Gastrocnemius medialis (tissue), 4 donors: ENCODE data around the gene RCVRN. TPM values are rescaled to one million over a fixed set of nuclear protein-coding genes. Genes with fewer than 3 reads are reported as not detected.

ENCODE experiments used
- ATAC-seq, 2 donors: fragments of 150-250 bp; one replicate each; pipeline ENCODE4 v1.9.1; 2016
- DNase-seq, 2 donors: peaks; one replicate each; pipeline ENCODE4 v3.0.0-alpha.2; 2019
- H3K27ac ChIP-seq, 4 donors: fragments of 200-600 bp; sonication (generic); 1 replicate in 1 of 4; 2 replicates in 3 of 4; pipeline ENCODE4 v1.5.1; 2016 to 2018; ENCODE audit warnings: mild to moderate bottlenecking in 2 of 4, moderate library complexity in 1 of 4
- H3K27me3 ChIP-seq, 3 donors: fragments of 200-600 bp; sonication (generic) in 2 of 3; 1 replicate in 1 of 3; 2 replicates in 2 of 3; pipeline versions ENCODE4 v1.5.1 to v1.6.0; 2016 to 2019; ENCODE audit warnings: mild to moderate bottlenecking in 1 of 3, moderate library complexity in 1 of 3
- H3K36me3 ChIP-seq, 2 donors: fragments of 200-600 bp; sonication (generic) in 1 of 2; one replicate each; pipeline ENCODE4 v1.5.1; 2017 to 2018
- H3K4me1 ChIP-seq, 2 donors: fragments of 200-600 bp; sonication (generic) in 1 of 2; one replicate each; pipeline ENCODE4 v1.5.1; 2016 to 2017; ENCODE audit warnings: mild to moderate bottlenecking in 2 of 2
- H3K4me3 ChIP-seq, 4 donors: fragments of 200-600 bp; sonication (generic) in 3 of 4; 1 replicate in 1 of 4; 2 replicates in 3 of 4; pipeline ENCODE4 v1.5.1; 2016 to 2019; ENCODE audit warnings: mild to moderate bottlenecking in 2 of 4
- H3K9me3 ChIP-seq, 3 donors: fragments of 200-600 bp; sonication (generic) in 2 of 3; 1 replicate in 1 of 3; 2 replicates in 2 of 3; pipeline ENCODE4 v1.5.1; 2016 to 2019
- POLR2A ChIP-seq, 2 donors: fragments of 450-650 bp; IDR thresholded peaks; one replicate each; pipeline ENCODE4 v1.6.1; 2017; ENCODE audit warnings: antibody characterized with exemption in 2 of 2, mild to moderate bottlenecking in 2 of 2, moderate library complexity in 2 of 2
- in situ Hi-C, 4 donors: fragments of 200-750 bp; cut with MboI; loops; one replicate each; pipeline versions ENCODE4 v1.15.0 to v1.8.0; 2017; ENCODE audit warnings: low sequenced_read_pairs in 4 of 4
- intact Hi-C: fragments of 100-400 bp; cut with DNase I; formaldehyde crosslinking; loops from one replicate; pipeline ENCODE4 v1.15.1; 2023; ENCODE audit warnings: low total_unique reads
- total RNA-seq, 4 donors: library from RNA; depleted of rRNA; stranded (reverse); fragments of >200 nt; gene quantifications; one replicate each; pipeline versions ENCODE4 v1.1.0 to v1.2.3, GENCODE V29; 2016
- TF ChIP-seq, protein P1 (sequence below), 5 experiments: fragments of 450-650 bp in 3 of 5; fragments of 200-600 bp in 2 of 5; sonication (generic) in 2 of 5; IDR thresholded peaks in 4 of 5; conservative IDR thresholded peaks in 1 of 5; 1 replicate in 4 of 5; 2 replicates in 1 of 5; pipeline ENCODE4 v1.5.1; 2016 to 2019; ENCODE audit warnings: antibody characterized with exemption in 5 of 5, mild to moderate bottlenecking in 3 of 5, moderate library complexity in 3 of 5

The RCVRN gene
- total RNA-seq, 4 donors from 2014 or later = not detected

- intact Hi-C loops = no loop called here
- H3K27ac ChIP-seq = no peak overlapping the region
- no peaks in the 10 kb centered on the region for H3K9me3 ChIP-seq
- in situ Hi-C loops = loop anchor here in 3 of 4 donors (25.0 kb wide), 3 partner anchors 107 to 693 kb away; partner anchors contain the start of gene GSG1L2 (in 1 of the 3)
- no peak for TF ChIP-seq POLR2A (IDR thresholded peaks at IDR 0.05)
- TF ChIP-seq, protein P1, sequence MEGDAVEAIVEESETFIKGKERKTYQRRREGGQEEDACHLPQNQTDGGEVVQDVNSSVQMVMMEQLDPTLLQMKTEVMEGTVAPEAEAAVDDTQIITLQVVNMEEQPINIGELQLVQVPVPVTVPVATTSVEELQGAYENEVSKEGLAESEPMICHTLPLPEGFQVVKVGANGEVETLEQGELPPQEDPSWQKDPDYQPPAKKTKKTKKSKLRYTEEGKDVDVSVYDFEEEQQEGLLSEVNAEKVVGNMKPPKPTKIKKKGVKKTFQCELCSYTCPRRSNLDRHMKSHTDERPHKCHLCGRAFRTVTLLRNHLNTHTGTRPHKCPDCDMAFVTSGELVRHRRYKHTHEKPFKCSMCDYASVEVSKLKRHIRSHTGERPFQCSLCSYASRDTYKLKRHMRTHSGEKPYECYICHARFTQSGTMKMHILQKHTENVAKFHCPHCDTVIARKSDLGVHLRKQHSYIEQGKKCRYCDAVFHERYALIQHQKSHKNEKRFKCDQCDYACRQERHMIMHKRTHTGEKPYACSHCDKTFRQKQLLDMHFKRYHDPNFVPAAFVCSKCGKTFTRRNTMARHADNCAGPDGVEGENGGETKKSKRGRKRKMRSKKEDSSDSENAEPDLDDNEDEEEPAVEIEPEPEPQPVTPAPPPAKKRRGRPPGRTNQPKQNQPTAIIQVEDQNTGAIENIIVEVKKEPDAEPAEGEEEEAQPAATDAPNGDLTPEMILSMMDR (IDR thresholded peaks at IDR 0.05 in 4 of 5, conservative IDR thresholded peaks at IDR 0.05 in 1 of 5) = no peak
- DNase-seq (no peak), ATAC-seq (no peak)
- H3K36me3 ChIP-seq = no peaks in the 10 kb centered on the region
- H3K27me3 ChIP-seq = no peaks in the 10 kb centered on the region
- H3K4me3 ChIP-seq = no peak overlapping the region
- H3K4me1 ChIP-seq = no peaks in the 10 kb centered on the region
Measured at GRCh38 chr17:9918804-9919352, 13.8 kb upstream of the RCVRN start.

DNA sequence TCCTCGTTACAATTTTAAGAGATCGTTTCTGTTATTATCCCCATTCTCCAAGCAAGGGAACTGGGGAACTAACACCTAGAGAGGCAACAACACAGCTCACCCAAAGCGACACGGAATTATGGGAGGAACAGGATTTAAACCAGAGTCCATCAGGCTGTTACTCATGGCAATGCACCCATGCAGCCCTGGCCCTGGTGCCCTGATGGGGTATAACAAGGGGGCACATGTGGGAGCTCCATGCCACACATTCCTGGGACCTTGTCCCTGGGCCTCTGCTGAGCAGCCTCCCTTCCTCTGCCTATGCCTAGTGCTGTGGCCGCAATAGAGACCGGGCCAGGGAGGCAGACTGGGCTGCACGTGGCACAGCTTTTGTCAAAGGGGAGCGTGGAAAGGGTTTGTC lies 13.3 kb upstream of the RCVRN start:
- Histone ChIP-seq H3K9me3 (no peaks in the 10 kb centered on the region), H3K27me3 (no peaks in the 10 kb centered on the region), H3K4me1 (no peaks in the 10 kb centered on the region), H3K36me3 (no peaks in the 10 kb centered on the region), H3K27ac (no peak overlapping the region), H3K4me3 (no peak overlapping the region)
- DNase-seq (no peak), ATAC-seq (no peak)
- intact Hi-C loops (no loop called here), in situ Hi-C loops (loop anchor here in 3 of 4 donors (25.0 kb wide), 3 partner anchors 106 to 694 kb away; partner anchors contain the start of gene GSG1L2 (in 1 of the 3))
- TF ChIP-seq POLR2A (IDR thresholded peaks at IDR 0.05) = no peak
- TF ChIP-seq, protein P1 (IDR thresholded peaks at IDR 0.05 in 4 of 5, conservative IDR thresholded peaks at IDR 0.05 in 1 of 5) = no peak

DNA sequence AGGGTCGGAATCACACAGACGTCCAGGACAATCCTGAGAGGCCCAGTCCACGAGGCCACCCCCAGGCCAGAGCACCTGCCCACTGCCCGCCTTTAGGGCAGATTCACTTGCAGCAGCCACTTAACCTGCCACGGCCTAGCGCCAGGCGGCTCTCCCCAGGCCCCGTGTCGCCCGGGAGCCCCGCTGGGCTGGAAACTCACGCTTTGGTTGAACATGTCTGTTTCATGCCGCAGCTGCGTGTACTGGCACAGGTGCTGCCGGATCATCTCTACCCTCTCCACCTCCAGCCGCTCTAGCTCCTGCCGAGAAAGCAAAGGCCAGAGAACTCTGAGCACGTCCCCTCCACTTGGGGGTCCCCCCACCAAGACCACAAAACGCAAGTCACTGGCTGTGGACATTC lies 12.7 kb upstream of the RCVRN start:
- H3K4me1 ChIP-seq = no peaks in the 10 kb centered on the region
- H3K9me3 ChIP-seq = no peaks in the 10 kb centered on the region
- in situ Hi-C loops (loop anchor here in 3 of 4 donors (25.0 kb wide), 3 partner anchors 106 to 694 kb away; partner anchors contain the start of gene GSG1L2 (in 1 of the 3)), intact Hi-C loops (no loop called here)
- ATAC-seq = no peak
- DNase-seq = no peak
- H3K36me3 ChIP-seq = no peaks in the 10 kb centered on the region
- H3K4me3 ChIP-seq = no peak overlapping the region
- no peaks in the 10 kb centered on the region for H3K27me3 ChIP-seq
- TF ChIP-seq POLR2A (IDR thresholded peaks at IDR 0.05) = no peak
- TF ChIP-seq, protein P1 (IDR thresholded peaks at IDR 0.05 in 4 of 5, conservative IDR thresholded peaks at IDR 0.05 in 1 of 5) = no peak
- no peak overlapping the region for H3K27ac ChIP-seq

DNA sequence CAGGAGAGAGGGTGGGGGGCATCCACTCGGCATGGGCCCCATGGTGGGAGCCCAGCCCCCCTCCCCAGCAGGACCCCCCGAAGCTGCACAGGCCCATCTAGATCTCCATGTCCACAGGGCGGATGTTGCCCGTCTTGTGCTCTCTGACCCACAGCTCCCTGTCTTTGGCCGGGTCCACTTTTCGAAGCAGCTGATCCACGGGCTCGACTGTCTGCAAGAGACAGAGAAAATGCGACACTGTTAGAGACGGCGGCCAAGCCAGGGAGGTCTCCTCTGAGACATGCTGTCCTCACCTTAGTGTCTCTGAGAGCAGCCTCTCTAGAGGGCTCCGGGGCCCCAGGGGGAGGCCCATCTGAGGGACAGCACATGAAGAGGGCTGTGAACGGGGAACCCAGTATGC lies 12.1 kb upstream of the RCVRN start:
- H3K4me3 ChIP-seq = no peak overlapping the region
- H3K36me3 ChIP-seq = no peaks in the 10 kb centered on the region
- ATAC-seq (no peak), DNase-seq (no peak)
- no peaks in the 10 kb centered on the region for H3K9me3 ChIP-seq
- no peaks in the 10 kb centered on the region for H3K4me1 ChIP-seq
- in situ Hi-C loops (loop anchor here in 3 of 4 donors (25.0 kb wide), 3 partner anchors 105 to 695 kb away; partner anchors contain the start of gene GSG1L2 (in 1 of the 3)), intact Hi-C loops (no loop called here)
- TF ChIP-seq, protein P1 (IDR thresholded peaks at IDR 0.05 in 4 of 5, conservative IDR thresholded peaks at IDR 0.05 in 1 of 5) = no peak
- H3K27me3 ChIP-seq = no peaks in the 10 kb centered on the region
- no peak overlapping the region for H3K27ac ChIP-seq
